Stimulated activated CD8-positive, alpha-beta memory T cell treated with anti-CD3 and anti-CD28 coated beads, Interleukin-12 subunit alpha, Interleukin-12 subunit beta, amount 100 ng/mL, for 4 hours (primary cell): ENCODE measurements around the gene SFTPA1.
"Not testable (repeated sequence)": the region's sequence is repeated elsewhere in the genome, so short reads cannot be mapped to it uniquely, and the experiment has no call there.

ENCODE experiments used
- DNase-seq: peaks from one replicate; pipeline ENCODE4 v3.0.0-alpha.2; 2020; ENCODE audit warnings: low read depth

The SFTPA1 gene

DNA sequence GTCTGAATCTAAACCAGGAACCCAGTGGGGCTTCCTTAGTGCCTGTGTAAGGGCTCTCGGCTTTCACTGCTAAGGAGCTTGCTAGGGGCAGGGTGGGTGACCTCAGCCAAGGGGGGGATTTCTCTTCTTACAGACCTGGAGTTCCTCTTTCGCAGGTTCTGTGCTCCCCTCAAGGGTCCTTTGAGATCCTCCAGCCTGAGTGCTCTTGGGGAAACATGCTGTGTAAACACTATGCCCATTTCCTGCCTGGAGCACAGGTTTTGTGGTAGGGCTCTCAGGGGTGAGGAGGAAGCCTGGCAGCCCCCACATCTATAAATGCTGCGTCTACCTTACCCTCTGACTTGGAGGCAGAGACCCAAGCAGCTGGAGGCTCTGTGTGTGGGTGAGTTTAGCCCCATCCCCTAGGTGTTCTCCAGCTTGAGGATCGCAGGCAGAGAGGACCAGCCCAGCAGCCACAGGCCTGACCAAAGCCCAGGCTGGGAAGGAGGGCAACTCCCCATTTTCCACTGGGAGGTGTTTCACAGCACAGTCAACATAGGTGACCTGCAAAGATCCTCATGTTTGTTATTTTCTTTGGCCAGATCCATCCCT, at the start of gene SFTPA1:
TSS of gene SFTPA1 (plus strand) at position 339 of the 591 bp plus-strand sequence. CDS start 887 bp downstream, outside the sequence.
- no peak for DNase-seq

DNA sequence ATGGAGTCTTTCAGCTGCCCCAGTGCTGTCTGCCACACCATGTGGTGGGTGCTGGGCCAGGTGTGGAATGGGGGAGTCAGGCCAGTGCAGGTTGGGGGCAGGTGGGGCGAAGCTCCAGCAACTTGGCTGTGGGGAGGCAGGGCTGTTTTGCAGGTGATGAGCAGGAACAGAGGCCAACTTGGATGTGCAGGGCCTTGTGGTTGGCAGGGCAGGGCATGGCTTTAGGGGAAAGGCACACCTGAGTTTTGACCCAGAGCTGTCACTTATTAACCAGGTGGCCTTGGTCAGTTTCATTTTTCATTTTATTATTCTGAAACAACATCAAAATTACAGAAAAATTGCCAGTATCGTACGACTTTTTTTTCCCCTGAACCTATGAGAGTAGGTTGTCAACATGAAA, 49.5 kb upstream of the SFTPA1 start:
- no peak for DNase-seq

GRCh38 chr10:79562135-79562756, 48.5 kb upstream of the SFTPA1 start:
- no peak for DNase-seq

- no peak for DNase-seq
Observed at GRCh38 chr10:79563426-79563825, 47.3 kb upstream of the SFTPA1 start.

- DNase-seq: not testable (repeated sequence)
Observed at GRCh38 chr10:79570624-79571023, 40.1 kb upstream of the SFTPA1 start.

GRCh38 chr10:79579361-79579760, 31.4 kb upstream of the SFTPA1 start:
- DNase-seq: no peak

- DNase-seq: no peak
Observed at GRCh38 chr10:79581044-79581443, 29.7 kb upstream of the SFTPA1 start.

DNA sequence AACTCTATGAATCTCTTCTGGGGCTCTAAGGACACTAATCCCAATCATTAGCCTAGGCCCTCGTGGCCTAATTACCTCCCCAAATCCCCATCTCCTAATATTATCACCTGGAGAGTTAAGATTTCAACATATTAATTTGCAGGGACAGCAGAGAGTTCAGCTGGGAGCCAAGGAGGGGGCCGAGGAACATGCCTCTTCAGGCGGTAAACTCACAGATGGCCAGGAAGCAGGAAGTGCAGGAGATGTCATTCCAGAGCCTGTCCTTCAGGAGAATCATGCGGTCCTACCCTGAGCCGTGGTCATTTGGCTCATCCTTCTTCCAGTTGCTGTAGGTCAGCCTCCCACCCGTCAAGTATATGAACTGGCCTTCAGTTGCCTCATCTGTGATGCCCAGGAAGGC, 28.6 kb upstream of the SFTPA1 start:
- DNase-seq: no peak

- DNase-seq: not testable (repeated sequence)
Observed at GRCh38 chr10:79582954-79583353, 27.8 kb upstream of the SFTPA1 start.

GRCh38 chr10:79583488-79584024, 27.2 kb upstream of the SFTPA1 start:
- DNase-seq: no peak

DNA sequence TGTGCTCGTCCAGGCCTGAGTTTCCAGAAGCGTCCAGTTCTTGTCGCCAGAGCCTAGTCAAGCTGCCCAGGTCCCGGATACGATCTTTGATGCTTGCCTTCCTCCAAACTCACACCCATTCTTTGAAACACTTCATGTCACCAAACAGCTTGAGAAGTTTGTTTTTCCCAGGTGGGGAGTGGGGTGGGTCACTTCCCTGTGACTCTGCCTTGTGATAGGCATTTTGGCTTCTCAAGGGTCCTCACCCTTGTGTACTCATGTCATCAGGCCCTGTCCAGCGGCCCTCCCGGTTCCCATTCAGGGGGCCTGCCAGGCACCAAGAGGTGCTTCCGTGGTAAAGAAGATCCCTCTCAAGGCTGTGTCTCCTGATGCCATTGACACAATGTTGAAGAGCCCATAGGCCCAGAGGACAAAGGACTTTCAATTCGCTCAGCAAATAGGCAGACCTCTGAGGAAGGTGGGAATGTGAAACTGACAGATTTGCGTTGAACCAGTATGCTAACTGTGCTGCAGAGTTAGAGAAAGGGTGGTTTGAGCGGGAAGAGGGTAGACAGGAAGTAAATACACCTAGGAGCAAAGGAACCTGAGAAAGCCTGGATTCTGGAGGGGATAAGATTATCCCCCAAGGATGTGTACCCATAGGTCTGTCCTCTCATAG, 24.7 kb upstream of the SFTPA1 start:
- no peak for DNase-seq

- no peak for DNase-seq
Observed at GRCh38 chr10:79586933-79587332, 23.8 kb upstream of the SFTPA1 start.

GRCh38 chr10:79588800-79589199, 21.9 kb upstream of the SFTPA1 start:
- DNase-seq: no peak

- no peak for DNase-seq
Observed at GRCh38 chr10:79593377-79593776, 17.4 kb upstream of the SFTPA1 start.

DNA sequence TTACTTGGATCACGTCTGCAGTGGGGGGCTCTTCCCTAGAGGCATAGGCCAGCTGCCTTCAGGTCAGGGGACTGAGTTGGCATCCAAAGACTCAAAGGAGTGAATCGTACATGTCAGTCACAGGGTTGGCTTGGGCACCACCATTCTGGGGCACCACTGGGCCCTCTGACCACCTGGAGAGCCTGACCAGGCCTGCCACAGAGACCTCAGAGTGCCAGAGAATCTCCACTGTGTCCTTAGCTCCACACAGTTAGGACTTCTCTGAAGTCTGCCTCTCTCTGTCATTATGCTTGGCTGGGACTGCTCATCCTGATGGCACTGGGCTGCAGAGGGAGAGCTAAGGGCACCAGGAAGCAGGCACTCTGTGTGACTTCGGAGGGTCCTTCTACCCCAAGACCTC, 16.2 kb upstream of the SFTPA1 start:
- DNase-seq: not testable (repeated sequence)

GRCh38 chr10:79595510-79595909, 15.2 kb upstream of the SFTPA1 start:
- DNase-seq: no peak

- not testable (repeated sequence) for DNase-seq
Observed at GRCh38 chr10:79599644-79600043, 11.1 kb upstream of the SFTPA1 start.

- DNase-seq: no peak
Observed at GRCh38 chr10:79601939-79602338, 8.8 kb upstream of the SFTPA1 start.

DNA sequence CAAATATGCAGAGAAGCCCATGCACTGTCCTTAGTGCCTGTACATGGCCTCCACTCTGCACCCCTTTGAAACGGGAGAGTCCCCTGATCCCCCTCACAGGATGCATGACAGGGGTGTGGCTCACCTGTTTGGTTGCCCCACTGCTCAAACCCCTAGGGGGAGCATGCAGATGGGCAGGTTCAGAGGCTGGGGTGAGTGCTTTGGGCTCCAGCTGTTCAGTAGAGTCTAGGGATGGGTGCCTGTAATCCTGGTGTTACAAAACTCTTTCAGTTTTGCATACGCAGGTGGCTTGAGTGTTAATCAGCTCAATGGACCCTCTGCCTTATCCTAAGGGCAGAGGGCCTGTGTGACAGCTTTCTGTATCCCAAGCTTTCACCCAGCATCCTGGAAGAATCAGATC, 7.8 kb upstream of the SFTPA1 start:
- no peak for DNase-seq

DNA sequence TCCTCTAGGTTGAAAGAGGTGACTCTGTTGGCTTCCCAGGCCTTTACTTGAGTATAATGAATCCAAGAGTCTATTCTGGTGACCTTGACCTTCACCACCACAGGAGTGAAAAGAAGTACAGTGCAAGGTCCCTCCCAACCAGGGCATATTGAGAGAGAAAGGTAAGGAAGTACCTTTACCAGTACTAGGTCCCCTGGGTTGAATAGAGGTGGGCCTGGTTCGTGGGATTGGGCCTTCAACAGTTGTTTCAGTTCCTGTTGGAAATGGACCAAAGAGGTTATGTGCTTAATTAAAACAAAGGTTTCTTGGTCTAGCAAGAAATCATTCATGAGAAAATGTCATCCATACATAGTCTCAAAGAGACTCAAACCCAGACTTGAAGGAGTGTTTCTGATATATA, 6.4 kb upstream of the SFTPA1 start:
- no peak for DNase-seq

DNA sequence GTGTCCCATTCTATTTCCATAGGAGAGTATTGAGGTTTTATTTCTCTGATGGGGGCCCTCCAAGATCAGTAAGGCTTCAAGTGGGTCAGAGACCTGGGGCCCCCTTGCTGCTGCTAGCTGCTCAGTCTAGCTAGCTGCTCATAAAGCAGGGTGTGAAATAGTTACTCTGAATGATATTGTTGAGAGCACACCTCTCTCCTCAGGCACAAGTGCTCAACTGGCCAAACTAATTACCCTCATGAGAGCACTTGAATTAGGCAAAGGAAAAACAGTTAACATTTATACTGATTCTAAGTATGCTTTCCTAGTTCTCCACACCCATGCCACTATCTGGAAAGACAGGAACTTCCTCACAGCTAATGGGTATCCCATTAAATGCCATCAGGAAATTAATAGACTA, 5.4 kb upstream of the SFTPA1 start:
- DNase-seq: no peak

- DNase-seq: no peak
Observed at GRCh38 chr10:79608505-79609375, 2.0 kb upstream of the SFTPA1 start.
